ENCODE measurements around the gene XIRP1. TPM values are rescaled to one million over a fixed set of nuclear protein-coding genes. Genes with fewer than 3 reads are reported as not detected.
"Not testable (repeated sequence)": the region's sequence is repeated elsewhere in the genome, so short reads cannot be mapped to it uniquely, and the experiment has no call there.

The XIRP1 gene
- total RNA-seq, 1 donor from 2014 or later: 0.12 TPM

- no peak for DNase-seq (ENCODE audit: low read depth)
- no peak overlapping the region for H3K4me3 ChIP-seq (ENCODE audit: low read depth, low read length)
- TF ChIP-seq, protein P1, sequence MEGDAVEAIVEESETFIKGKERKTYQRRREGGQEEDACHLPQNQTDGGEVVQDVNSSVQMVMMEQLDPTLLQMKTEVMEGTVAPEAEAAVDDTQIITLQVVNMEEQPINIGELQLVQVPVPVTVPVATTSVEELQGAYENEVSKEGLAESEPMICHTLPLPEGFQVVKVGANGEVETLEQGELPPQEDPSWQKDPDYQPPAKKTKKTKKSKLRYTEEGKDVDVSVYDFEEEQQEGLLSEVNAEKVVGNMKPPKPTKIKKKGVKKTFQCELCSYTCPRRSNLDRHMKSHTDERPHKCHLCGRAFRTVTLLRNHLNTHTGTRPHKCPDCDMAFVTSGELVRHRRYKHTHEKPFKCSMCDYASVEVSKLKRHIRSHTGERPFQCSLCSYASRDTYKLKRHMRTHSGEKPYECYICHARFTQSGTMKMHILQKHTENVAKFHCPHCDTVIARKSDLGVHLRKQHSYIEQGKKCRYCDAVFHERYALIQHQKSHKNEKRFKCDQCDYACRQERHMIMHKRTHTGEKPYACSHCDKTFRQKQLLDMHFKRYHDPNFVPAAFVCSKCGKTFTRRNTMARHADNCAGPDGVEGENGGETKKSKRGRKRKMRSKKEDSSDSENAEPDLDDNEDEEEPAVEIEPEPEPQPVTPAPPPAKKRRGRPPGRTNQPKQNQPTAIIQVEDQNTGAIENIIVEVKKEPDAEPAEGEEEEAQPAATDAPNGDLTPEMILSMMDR (conservative IDR thresholded peaks at IDR 0.05; ENCODE audit: low read depth, low read length): no peak
These were observed 18.9 kb downstream of the XIRP1 start for GRCh38 chr3:39173318-39174125.

DNA sequence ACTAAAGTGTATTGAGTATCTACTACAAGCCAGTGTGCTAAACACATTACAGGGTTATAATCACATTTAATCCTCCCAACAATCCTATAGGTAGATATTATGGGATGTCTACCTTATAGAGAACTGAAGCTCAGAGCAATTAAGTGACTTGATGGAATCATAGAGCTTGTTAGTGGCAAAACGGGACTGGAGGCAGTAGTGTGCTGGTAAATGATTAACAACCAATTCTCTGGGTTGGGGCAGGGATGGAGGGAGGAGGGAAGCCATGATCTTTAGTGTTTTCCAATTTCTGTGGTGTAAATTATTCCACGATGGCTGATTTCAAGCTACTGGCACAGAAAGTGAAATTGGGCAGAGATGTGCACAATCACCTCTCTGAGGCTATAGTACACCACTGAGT lies 20.5 kb downstream of the XIRP1 start:
- TF ChIP-seq, protein P1 (conservative IDR thresholded peaks at IDR 0.05; ENCODE audit: low read depth, low read length): no peak
- DNase-seq (ENCODE audit: low read depth): no peak
- no peak overlapping the region for H3K4me3 ChIP-seq (ENCODE audit: low read depth, low read length)

DNA sequence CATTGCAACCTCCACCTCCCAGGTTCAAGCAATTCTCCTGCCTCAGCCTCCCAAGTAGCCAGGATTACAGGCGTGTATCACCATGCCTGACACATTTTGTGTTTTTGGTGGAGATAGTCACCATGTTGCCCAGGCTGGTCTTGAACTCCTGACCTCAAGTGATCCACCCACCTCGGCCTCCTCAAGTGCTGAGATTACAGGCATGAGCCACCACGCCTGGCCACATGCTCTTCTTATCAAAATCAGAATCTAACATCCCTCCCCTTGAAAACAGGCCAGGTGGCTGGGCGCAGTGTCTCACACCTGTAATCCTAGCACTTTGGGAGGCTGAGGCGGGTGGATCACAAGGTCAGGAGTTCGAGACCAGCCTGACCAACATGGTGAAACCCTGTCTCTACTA lies 21.5 kb downstream of the XIRP1 start:
- DNase-seq (ENCODE audit: low read depth); H3K4me3 ChIP-seq (ENCODE audit: low read depth, low read length): not testable (repeated sequence)

DNA sequence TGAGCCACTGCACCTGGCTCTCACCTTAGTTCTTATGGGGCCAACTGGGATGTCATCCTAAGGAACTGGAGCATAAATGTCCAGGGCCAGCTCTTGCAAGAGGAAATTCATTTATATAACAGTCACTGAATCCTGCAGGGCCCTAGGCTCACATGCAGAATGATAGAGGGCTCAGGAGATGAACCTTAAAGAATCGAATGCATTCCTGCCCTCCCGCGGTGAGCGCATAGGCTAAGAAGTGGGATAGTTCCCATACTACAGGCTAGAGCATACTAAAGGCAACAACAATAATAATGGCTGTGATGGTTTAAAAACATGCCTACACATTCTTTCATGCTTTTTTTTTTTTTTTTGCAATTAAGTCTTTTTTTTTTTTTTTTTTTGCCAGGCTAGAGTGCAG lies 21.9 kb downstream of the XIRP1 start:
- DNase-seq (ENCODE audit: low read depth): no peak
- TF ChIP-seq, protein P1 (conservative IDR thresholded peaks at IDR 0.05; ENCODE audit: low read depth, low read length): no peak
- no peak overlapping the region for H3K4me3 ChIP-seq (ENCODE audit: low read depth, low read length)

- H3K4me3 ChIP-seq (ENCODE audit: low read depth, low read length): no peak overlapping the region
- TF ChIP-seq, protein P1 (conservative IDR thresholded peaks at IDR 0.05; ENCODE audit: low read depth, low read length): no peak
- no peak for DNase-seq (ENCODE audit: low read depth)
These were observed 22.7 kb downstream of the XIRP1 start for GRCh38 chr3:39169712-39170111.

GRCh38 chr3:39168156-39168780 lies 24.1 kb downstream of the XIRP1 start:
- DNase-seq (ENCODE audit: low read depth): no peak
- TF ChIP-seq, protein P1 (conservative IDR thresholded peaks at IDR 0.05; ENCODE audit: low read depth, low read length): no peak
- no peak overlapping the region for H3K4me3 ChIP-seq (ENCODE audit: low read depth, low read length)

- H3K4me3 ChIP-seq (ENCODE audit: low read depth, low read length): no peak overlapping the region
- TF ChIP-seq, protein P1 (conservative IDR thresholded peaks at IDR 0.05; ENCODE audit: low read depth, low read length): no peak
- peak; percentile 78 for DNase-seq (ENCODE audit: low read depth)
These were observed 25.4 kb downstream of the XIRP1 start for GRCh38 chr3:39166932-39167532.

Data from epithelial cell of proximal tubule (primary cell).